Measurements from ENCODE around the gene CDHR1. TPM values are rescaled to one million over a fixed set of nuclear protein-coding genes. Genes with fewer than 3 reads are reported as not detected.

The CDHR1 gene
- total and polyA plus RNA-seq, 2 of the 8 experiments (the other 6 are each of a cell fraction or from before 2014, with no cell fraction given): 3.9 to 10.5 TPM

- TF ChIP-seq POLR2AphosphoS5 (IDR thresholded peaks at IDR 0.05; ENCODE audit: low read depth, low read length) (no peak), CREB1 (IDR thresholded peaks at IDR 0.05) (no peak), SP1 (IDR thresholded peaks at IDR 0.05; ENCODE audit: low read depth, low read length) (no peak), CBX5 (IDR thresholded peaks at IDR 0.05; ENCODE audit: low read depth, low read length) (no peak), EP300 (IDR thresholded peaks at IDR 0.05; ENCODE audit: borderline replicate concordance in 1 of 2, low read depth in 2 of 2, low read length in 2 of 2) (no peak), SP4 (IDR thresholded peaks at IDR 0.05; ENCODE audit: low read length) (no peak), RFX5 (IDR thresholded peaks at IDR 0.05; ENCODE audit: borderline replicate concordance, low read depth, low read length) (no peak), ZNF274 (IDR thresholded peaks at IDR 0.05; ENCODE audit: borderline replicate concordance, extremely low read depth, low read length) (no peak), KDM4A (IDR thresholded peaks at IDR 0.05; ENCODE audit: low read depth, low read length, severe bottlenecking) (no peak), SUZ12 (IDR thresholded peaks at IDR 0.05; ENCODE audit: low read length) (no peak), CEBPB (IDR thresholded peaks at IDR 0.05; ENCODE audit: low read depth, low read length) (no peak)
These were observed 23.4 kb downstream of the CDHR1 start for GRCh38 chr10:84217746-84218145.

More at GRCh38 chr10:84217746-84218145, 23.4 kb downstream of the CDHR1 start:
- no peak overlapping the region for H2BK15ac ChIP-seq (ENCODE audit: low read length)
- H3K14ac ChIP-seq (ENCODE audit: insufficient read length): no peak overlapping the region
- H3K23me2 ChIP-seq (ENCODE audit: low read depth, low read length): no peaks in the 10 kb centered on the region
- H3K27ac ChIP-seq (ENCODE audit: low read depth, low read length): no peak overlapping the region
- ChIA-PET CTCF (ENCODE audit: partially characterized antibody) (interaction anchor here (0.8 to 8.8 kb wide), 10 partner anchors 8 to 78 kb away, joined by 3 to 113 read pairs (median 4); partner anchors contain the start of gene LRIT2), POLR2A (ENCODE audit: partially characterized antibody) (no interaction called here)
- no peak overlapping the region for H2BK12ac ChIP-seq (ENCODE audit: low read depth, low read length)
- DNase-seq (ENCODE audit: low read depth in 1 of 2, low spot score in 2 of 2) (no peak), FAIRE-seq (no peak)
- 0 out of 7 replicates have a peak, but pooled peaks cover 0 to 2% (median 0%) of the 10 kb centered on the region in 4 experiments for H3K27me3 ChIP-seq (replicated peaks in 1 of 4; ENCODE audit: control insufficient read depth in 3 of 4, extremely low read depth in 1 of 4, insufficient read depth in 3 of 4, low read length in 3 of 4)
- H3K79me2 ChIP-seq (ENCODE audit: control insufficient read depth in 1 of 2, insufficient read depth in 2 of 2, low read length in 2 of 2): no peaks in the 10 kb centered on the region
- H2AFZ ChIP-seq (ENCODE audit: low read length): no peak overlapping the region
- no peaks in the 10 kb centered on the region for H4K20me1 ChIP-seq (replicated peaks in 1 of 2; ENCODE audit: control insufficient read depth in 1 of 2, insufficient read depth in 2 of 2, low read length in 2 of 2)
- no peak overlapping the region for H3K4me2 ChIP-seq (ENCODE audit: insufficient read depth in 1 of 2, low read depth in 2 of 2, low read length in 2 of 2)
- no peak overlapping the region for H2BK120ac ChIP-seq (replicated peaks; ENCODE audit: low read depth, low read length)
- H4K8ac ChIP-seq (ENCODE audit: extremely low read depth, insufficient read depth, low read length): no peak overlapping the region
- H3K36me3 ChIP-seq (ENCODE audit: control insufficient read depth in 2 of 4, insufficient read depth in 4 of 4, low read length in 3 of 4): no peaks in the 10 kb centered on the region
- H2AK5ac ChIP-seq (ENCODE audit: low read depth, low read length): no peak overlapping the region
- H3K56ac ChIP-seq (replicated peaks; ENCODE audit: insufficient read length, low read depth, low read length): no peak overlapping the region
- H4K5ac ChIP-seq (ENCODE audit: insufficient read length, low read depth, low read length): no peak overlapping the region
- no peak overlapping the region for H3K4ac ChIP-seq (replicated peaks; ENCODE audit: insufficient read length, low read depth, low read length)
- no peak overlapping the region for H4K91ac ChIP-seq (replicated peaks; ENCODE audit: insufficient read length, low read length)
- no peak overlapping the region for H2BK20ac ChIP-seq (ENCODE audit: low read length)
- 92% methylated on average over 4 of the region's 4 CpGs; no CpG with 5 or more reads in 1 of the 2 experiments for WGBS, 2 experiments (ENCODE audit: extremely low coverage in 1 of 2, insufficient coverage in 1 of 2, insufficient read length in 1 of 2, insufficient replicate concordance in 2 of 2, low coverage in 1 of 2, low lambda C conversion rate in 2 of 2, missing lambda C conversion rate in 1 of 2)
- no peak overlapping the region for H3K18ac ChIP-seq (ENCODE audit: extremely low read depth, low read length)
- no peaks in the 10 kb centered on the region for H3K79me1 ChIP-seq (ENCODE audit: low read depth, low read length)
- peaks cover 0 to 4% (median 0%) of the 10 kb centered on the region in 4 experiments; a peak in 1 of 7 replicates for H3K4me1 ChIP-seq (replicated peaks in 1 of 4; ENCODE audit: control insufficient read depth in 3 of 4, insufficient read depth in 4 of 4, low read length in 3 of 4)
- no peak overlapping the region for H3K23ac ChIP-seq (ENCODE audit: insufficient read length)
- no peak overlapping the region for H2BK5ac ChIP-seq (ENCODE audit: low read depth, low read length)
- no peak overlapping the region for H3K9ac ChIP-seq (replicated peaks in 1 of 4; ENCODE audit: extremely low read depth in 1 of 4, low read depth in 3 of 4, low read length in 3 of 4)
- no peaks in the 10 kb centered on the region for H3K9me3 ChIP-seq (ENCODE audit: insufficient read depth in 2 of 2, low read depth in 1 of 2, low read length in 1 of 2)
- H3K4me3 ChIP-seq (ENCODE audit: extremely low read depth in 1 of 4, insufficient read depth in 2 of 4, low read depth in 3 of 4, low read length in 4 of 4): no peak overlapping the region

Data from H1 (cell line).